GM23248 (cell line): ENCODE results near the gene TSPAN13. TPM values are rescaled to one million over a fixed set of nuclear protein-coding genes. Genes with fewer than 3 reads are reported as not detected.
A peak's percentile ranks its signal among the peaks of the same experiment; 100 is the strongest.

ENCODE experiments used
- DNase-seq: peaks from one replicate; pipeline ENCODE4 v3.0.0-alpha.2; 2015
- H2AFZ ChIP-seq: fragments of 200-600 bp; sonication (generic); 2 replicates; pipeline ENCODE4 v1.6.1; 2016; ENCODE audit warnings: antibody characterized with exemption
- H3F3A ChIP-seq: fragments of 200-600 bp; sonication (generic); 2 replicates; pipeline ENCODE4 v1.6.1; 2016; ENCODE audit warnings: mild to moderate bottlenecking, antibody characterized with exemption, mixed run types; ENCODE audit not compliant: insufficient read depth
- H3K27ac ChIP-seq: fragments of 200-600 bp; sonication (generic); 2 replicates; pipeline ENCODE4 v1.5.1; 2016; ENCODE audit warnings: mild to moderate bottlenecking
- H3K27me3 ChIP-seq: fragments of 200-600 bp; sonication (generic); replicated peaks from 2 replicates; pipeline ENCODE4 v1.6.1; 2016; ENCODE audit warnings: mild to moderate bottlenecking; ENCODE audit not compliant: insufficient read depth
- H3K36me3 ChIP-seq: fragments of 200-600 bp; sonication (generic); 2 replicates; pipeline ENCODE4 v1.6.1; 2016; ENCODE audit warnings: low read depth, mild to moderate bottlenecking
- H3K4me1 ChIP-seq: fragments of 200-600 bp; sonication (generic); 2 replicates; pipeline ENCODE4 v1.6.1; 2016; ENCODE audit warnings: mild to moderate bottlenecking; ENCODE audit not compliant: insufficient read depth
- H3K4me2 ChIP-seq: fragments of 200-600 bp; sonication (generic); one replicate; pipeline ENCODE4 v1.6.1; 2016; ENCODE audit warnings: mild to moderate bottlenecking; ENCODE audit not compliant: unreplicated experiment
- H3K4me3 ChIP-seq: fragments of 200-600 bp; sonication (generic); 2 replicates; pipeline ENCODE4 v1.5.1; 2016; ENCODE audit warnings: mild to moderate bottlenecking
- H3K79me2 ChIP-seq: fragments of 200-600 bp; sonication (generic); 2 replicates; pipeline ENCODE4 v1.6.1; 2016; ENCODE audit warnings: mild to moderate bottlenecking; ENCODE audit not compliant: insufficient read depth
- H3K9ac ChIP-seq: fragments of 200-600 bp; sonication (generic); 2 replicates; pipeline ENCODE4 v1.6.1; 2016; ENCODE audit warnings: mild to moderate bottlenecking
- H3K9me2 ChIP-seq: fragments of 200-600 bp; sonication (generic); 2 replicates; pipeline ENCODE4 v1.6.1; 2016; ENCODE audit warnings: mixed run types, mild to moderate bottlenecking, moderate library complexity; ENCODE audit not compliant: insufficient read depth
- H3K9me3 ChIP-seq: fragments of 200-600 bp; sonication (generic); one replicate; pipeline ENCODE4 v1.6.1; 2017; ENCODE audit warnings: low read depth
- H4K20me1 ChIP-seq: fragments of 200-600 bp; sonication (generic); 2 replicates; pipeline ENCODE4 v1.6.0; 2016; ENCODE audit not compliant: insufficient read depth
- EZH2 ChIP-seq: fragments of 200-600 bp; sonication (generic); IDR thresholded peaks from 2 replicates; pipeline ENCODE4 v1.6.1; 2018; ENCODE audit warnings: antibody characterized with exemption, mild to moderate bottlenecking; ENCODE audit not compliant: insufficient read depth, poor library complexity, severe bottlenecking
- EZH2phosphoT487 ChIP-seq: fragments of 200-600 bp; sonication (generic); IDR thresholded peaks from 2 replicates; pipeline ENCODE4 v1.6.1; 2018; ENCODE audit warnings: antibody characterized with exemption, moderate library complexity, mild to moderate bottlenecking, low read depth; ENCODE audit not compliant: insufficient read depth
- WGBS, 2 experiments: methylation state at CpG; one replicate each; pipeline ENCODE4 v1.1.6; 2015 to 2017; ENCODE audit warnings: low lambda C conversion rate in 2 of 2, low coverage in 1 of 2; ENCODE audit errors: missing lambda C conversion rate in 2 of 2; 5-methylcytosine and 5-hydroxymethylcytosine counted together
- in situ Hi-C: fragments of 300-500 bp; cut with MboI; formaldehyde crosslinking; loops from 2 replicates; pipeline ENCODE4 v1.15.0; 2020
- polyA plus RNA-seq: library from polyadenylated mRNA; unstranded; fragments of >200 nt; fragmentation: Nextera tagmentation; extraction: Ambion mirVana; gene quantifications from 2 replicates; pipeline ENCODE4 v1.2.1, GENCODE V29; 2016
- total RNA-seq: library from RNA; depleted of rRNA; stranded (reverse); fragments of >200 nt; shearing (Covaris generic); gene quantifications from 2 replicates; pipeline ENCODE4 v1.2.3, GENCODE V29; 2014

TSPAN13 gene
- total and polyA plus RNA-seq, 2 experiments from 2014 or later: 6.2 to 9.0 TPM

DNA sequence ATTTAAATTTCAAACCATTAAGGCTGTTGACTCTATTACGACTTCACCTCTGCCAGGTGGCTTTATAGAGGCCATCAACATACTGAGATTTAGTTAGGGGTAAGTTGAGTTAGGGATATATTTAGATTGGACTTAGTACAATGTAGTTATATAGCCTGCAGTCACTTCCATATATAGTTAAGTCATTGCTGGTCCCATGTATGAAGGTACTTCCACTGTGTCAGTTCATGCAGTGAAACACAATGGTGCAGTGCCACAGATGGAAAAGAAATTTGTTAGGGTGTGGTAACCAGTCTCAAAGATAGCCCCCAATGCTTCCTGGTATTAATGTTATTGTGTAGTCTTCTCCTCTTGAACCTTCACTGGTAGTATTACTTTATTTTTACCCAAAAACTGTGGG, 12.6 kb upstream of the TSPAN13 start:
- H3K4me1 ChIP-seq: peaks cover 35% of the 10 kb centered on the region
- H3K4me3 ChIP-seq: no peak overlapping the region
- no peaks in the 10 kb centered on the region for H3K9me2 ChIP-seq
- TF ChIP-seq EZH2phosphoT487 (no peak), EZH2 (no peak)
- H3K27me3 ChIP-seq: no peaks in the 10 kb centered on the region
- H2AFZ ChIP-seq: no peak overlapping the region
- 0 out of 2 replicates have a peak overlapping the region, but pooled peaks have one; percentile 54 for H3K27ac ChIP-seq
- 98 to 100% methylated on average over 1 of the region's 1 CpG for WGBS, 2 experiments
- no peak for DNase-seq
- no peaks in the 10 kb centered on the region for H3K79me2 ChIP-seq
- peaks cover 25% of the 10 kb centered on the region for H3F3A ChIP-seq
- H3K9ac ChIP-seq: no peak overlapping the region
- H4K20me1 ChIP-seq: no peaks in the 10 kb centered on the region
- in situ Hi-C loops: no loop called here
- no peaks in the 10 kb centered on the region for H3K36me3 ChIP-seq
- H3K4me2 ChIP-seq: peak overlapping the region; percentile 24
- no peaks in the 10 kb centered on the region for H3K9me3 ChIP-seq

DNA sequence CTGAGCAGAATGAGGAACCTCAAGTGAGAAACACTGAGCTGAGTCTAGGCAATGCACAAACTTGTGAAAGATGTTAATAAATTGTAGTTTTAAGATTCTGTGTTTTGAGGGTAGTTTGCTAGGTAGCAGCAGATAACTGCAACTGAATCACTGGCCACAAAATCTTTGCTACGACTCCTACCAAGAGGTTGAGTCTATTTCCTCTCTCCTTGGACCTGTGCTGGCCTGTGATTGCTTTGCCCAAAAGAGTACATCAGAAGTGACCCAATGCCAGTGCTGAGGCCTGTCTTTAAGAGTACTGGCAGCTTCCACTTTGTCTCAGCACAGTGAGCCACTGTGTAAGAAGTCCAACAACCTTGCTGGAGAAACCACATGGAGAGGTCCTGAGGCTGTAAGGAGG, 11.9 kb upstream of the TSPAN13 start:
- TF ChIP-seq EZH2: no peak
- no peak for TF ChIP-seq EZH2phosphoT487
- WGBS, 2 experiments: 56 to 75% methylated on average over 1 of the region's 1 CpG
- Histone ChIP-seq H3K79me2 (no peaks in the 10 kb centered on the region), H3K9me3 (no peaks in the 10 kb centered on the region), H3K27ac (no peak overlapping the region), H3K9me2 (no peaks in the 10 kb centered on the region), H4K20me1 (no peaks in the 10 kb centered on the region), H3F3A (peaks cover 25% of the 10 kb centered on the region), H3K9ac (no peak overlapping the region), H3K4me3 (no peak overlapping the region), H2AFZ (no peak overlapping the region), H3K27me3 (no peaks in the 10 kb centered on the region), H3K36me3 (no peaks in the 10 kb centered on the region), H3K4me2 (no peak overlapping the region), H3K4me1 (peaks cover 35% of the 10 kb centered on the region)
- peak; percentile 20 for DNase-seq
- in situ Hi-C loops: no loop called here

DNA sequence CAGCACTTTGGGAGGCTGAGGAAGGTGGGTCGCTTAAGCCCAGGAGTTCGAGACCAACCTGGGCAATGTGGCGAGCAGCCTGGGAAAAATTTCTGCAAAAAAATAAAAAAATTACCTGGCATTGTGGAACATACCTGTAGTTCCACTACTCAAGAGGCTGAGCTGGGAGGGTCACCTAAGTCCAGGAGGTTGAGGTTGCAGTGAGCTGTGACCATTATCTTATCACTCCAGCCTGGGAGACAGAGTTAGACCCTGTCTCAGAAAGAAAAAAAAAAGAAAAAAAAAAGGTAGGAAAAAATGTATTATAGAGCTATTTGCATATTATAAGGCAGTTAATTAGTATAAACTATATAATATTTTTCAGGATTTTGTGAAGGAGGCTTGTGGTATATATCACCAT, 11.0 kb upstream of the TSPAN13 start:
- in situ Hi-C loops: no loop called here
- Histone ChIP-seq H3K4me1 (peaks cover 35% of the 10 kb centered on the region), H3F3A (peaks cover 25% of the 10 kb centered on the region), H3K4me3 (no peak overlapping the region), H3K9ac (no peak overlapping the region), H3K9me3 (no peaks in the 10 kb centered on the region), H3K36me3 (no peaks in the 10 kb centered on the region), H3K4me2 (no peak overlapping the region), H3K27me3 (no peaks in the 10 kb centered on the region), H3K79me2 (no peaks in the 10 kb centered on the region), H3K27ac (no peak overlapping the region), H4K20me1 (no peaks in the 10 kb centered on the region), H2AFZ (peak overlapping the region; percentile 57; the same call in 1 of the 2 replicates), H3K9me2 (no peaks in the 10 kb centered on the region)
- TF ChIP-seq EZH2 (no peak), EZH2phosphoT487 (no peak)
- 64 to 65% methylated on average over 3 of the region's 3 CpGs for WGBS, 2 experiments
- DNase-seq: no peak

DNA sequence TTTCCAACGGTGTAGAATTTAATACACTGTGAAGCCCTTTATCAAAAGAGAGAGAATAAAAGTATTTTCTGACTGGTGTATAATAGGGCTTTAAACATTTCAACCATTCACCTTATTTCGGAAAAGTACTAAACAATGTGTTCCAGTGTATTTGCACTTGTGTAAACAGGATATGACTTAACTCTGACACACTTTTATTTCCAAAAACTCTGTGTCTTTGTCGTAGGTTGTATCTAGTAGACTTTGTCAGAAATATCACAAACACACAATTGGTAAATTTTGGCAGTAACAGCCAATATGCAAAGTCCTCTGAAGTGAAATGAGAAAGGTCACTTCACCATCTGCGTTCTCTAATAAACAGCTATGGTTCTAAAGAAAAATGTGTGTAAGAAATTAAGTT, 10.3 kb upstream of the TSPAN13 start:
- peaks cover 25% of the 10 kb centered on the region for H3F3A ChIP-seq
- no peak overlapping the region for H3K4me3 ChIP-seq
- H2AFZ ChIP-seq: peak overlapping the region; percentile 57
- no peaks in the 10 kb centered on the region for H3K79me2 ChIP-seq
- H3K9me2 ChIP-seq: no peaks in the 10 kb centered on the region
- peak; percentile 49 for DNase-seq
- H3K4me1 ChIP-seq: peaks cover 35% of the 10 kb centered on the region
- no peak overlapping the region for H3K9ac ChIP-seq
- no peaks in the 10 kb centered on the region for H3K36me3 ChIP-seq
- H3K27ac ChIP-seq: no peak overlapping the region
- 18 to 19% methylated on average over 4 of the region's 4 CpGs for WGBS, 2 experiments
- in situ Hi-C loops: no loop called here
- no peaks in the 10 kb centered on the region for H3K9me3 ChIP-seq
- no peaks in the 10 kb centered on the region for H4K20me1 ChIP-seq
- no peaks in the 10 kb centered on the region for H3K27me3 ChIP-seq
- TF ChIP-seq EZH2phosphoT487: no peak
- TF ChIP-seq EZH2: no peak
- peak overlapping the region; percentile 55 for H3K4me2 ChIP-seq

DNA sequence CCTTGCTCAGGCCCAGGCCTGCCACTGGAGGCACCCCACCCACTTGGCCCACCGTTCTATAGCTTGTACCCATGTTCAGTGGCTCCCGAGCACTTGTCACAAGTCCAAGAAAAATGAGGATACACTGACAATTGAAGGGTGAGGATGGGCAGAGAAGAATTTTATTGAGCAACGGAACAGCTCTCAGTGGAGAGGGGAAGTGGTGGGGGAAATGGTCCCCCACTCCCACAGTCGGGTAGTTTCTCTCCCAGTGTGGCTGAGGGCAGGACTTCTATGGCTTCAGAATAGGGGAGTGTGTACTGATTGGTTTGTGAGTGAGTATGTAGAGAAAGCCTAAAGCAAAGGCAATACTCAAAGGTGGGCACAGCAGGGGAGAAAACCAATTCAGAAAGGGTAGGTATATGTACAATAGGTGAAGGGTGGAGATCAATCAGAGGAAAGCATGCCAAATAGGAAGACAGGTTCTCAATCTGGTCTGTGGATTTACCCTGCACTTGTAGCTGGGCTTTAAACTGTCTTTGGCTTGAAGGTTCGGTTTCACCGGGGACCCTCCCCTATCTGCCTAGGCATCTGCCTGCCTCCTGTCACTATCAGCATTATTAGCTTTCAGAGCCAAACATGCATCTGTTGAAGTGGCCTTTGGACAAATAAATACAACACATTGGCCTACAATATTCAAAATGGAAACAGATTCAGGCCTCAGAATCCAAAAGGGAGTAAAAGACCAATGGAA, 8.9 kb upstream of the TSPAN13 start:
- Histone ChIP-seq H3F3A (peaks cover 23% of the 10 kb centered on the region), H3K27me3 (no peaks in the 10 kb centered on the region), H3K9me3 (no peaks in the 10 kb centered on the region), H3K4me3 (no peak overlapping the region), H3K4me1 (peaks cover 32% of the 10 kb centered on the region), H3K36me3 (no peaks in the 10 kb centered on the region), H3K4me2 (no peak overlapping the region), H2AFZ (no peak overlapping the region), H3K27ac (no peak overlapping the region), H3K9ac (no peak overlapping the region), H3K9me2 (no peaks in the 10 kb centered on the region), H4K20me1 (no peaks in the 10 kb centered on the region), H3K79me2 (no peaks in the 10 kb centered on the region)
- 84 to 86% methylated on average over 6 of the region's 6 CpGs for WGBS, 2 experiments
- no peak for TF ChIP-seq EZH2phosphoT487
- no peak for TF ChIP-seq EZH2
- in situ Hi-C loops: no loop called here
- DNase-seq: no peak
